HCT116 (cell line): ENCODE results near the gene RPL18A. TPM values are rescaled to one million over a fixed set of nuclear protein-coding genes. Genes with fewer than 3 reads are reported as not detected.

ENCODE experiments used
- ATAC-seq: fragments of 200-7000 bp; cut with Tn5 transposase; 2 replicates; pipeline ENCODE4 v1.9.1; 2020; ENCODE audit warnings: mild to moderate bottlenecking, moderate library complexity
- BruUV-seq: library from RNA; stranded (reverse); fragments of 400-500 nt; replicated peaks from 2 replicates; lab custom pipeline; 2021; lab: Mats Ljungman, UMichigan
- CTCF ChIA-PET: fragments of 300-600 bp; sonication (Branson Sonifier 250); formaldehyde crosslinking; loops from one replicate; lab custom pipeline; 2021; ENCODE audit warnings: antibody characterized with exemption; lab: Charles Lee
- POLR2A ChIA-PET: fragments of 300-600, 350-600 bp; sonication (Branson Sonifier 250); formaldehyde crosslinking; loops from one replicate; lab custom pipeline; 2021; ENCODE audit warnings: antibody characterized with exemption; lab: Charles Lee
- RAD21 ChIA-PET, 2 experiments: fragments of 300-600 bp; sonication (Branson Sonifier 250); formaldehyde crosslinking; loops; one replicate each; lab custom pipeline; 2023; ENCODE audit warnings: low total read pairs in 2 of 2; ENCODE audit not compliant: uncharacterized antibody in 2 of 2, unreplicated experiment in 2 of 2, low non-redundant PET in 1 of 2; lab: Charles Lee
- DNase-seq: peaks from one replicate; pipeline ENCODE4 v3.0.0-alpha.2; 2010; ENCODE audit warnings: low read depth, low spot score
- H2AFZ ChIP-seq: fragments of 200-600 bp; shearing (Covaris generic), sonication (generic); 2 replicates; pipeline ENCODE4 v1.6.1; 2017; ENCODE audit warnings: low read depth, mixed run types, mixed read lengths, antibody characterized with exemption, low read length; ENCODE audit not compliant: poor library complexity, severe bottlenecking
- H3K27ac ChIP-seq: 2 replicates; pipeline ENCODE4 v1.5.1; 2012; ENCODE audit warnings: low read depth, low read length
- H3K27me3 ChIP-seq: fragments of 200-600 bp; sonication (generic); 2 replicates; pipeline ENCODE4 v1.6.1; 2016; ENCODE audit warnings: mixed run types, low read length, mixed read lengths; ENCODE audit not compliant: insufficient read depth
- H3K36me3 ChIP-seq, 2 experiments: fragments of 200-500 bp in 1 of 2; fragments of 200-600 bp in 1 of 2; sonication (Bioruptor generic) in 1 of 2; sonication (generic) in 1 of 2; 2 replicates each; pipeline versions ENCODE4 v1.5.1 to v1.6.1; 2014 to 2016; ENCODE audit warnings: low read length in 2 of 2, inconsistent platforms in 1 of 2, mixed read lengths in 1 of 2, mixed run types in 1 of 2; ENCODE audit not compliant: insufficient read depth in 2 of 2, control insufficient read depth in 1 of 2
- H3K4me1 ChIP-seq, 2 experiments: fragments of 200-600 bp in 1 of 2; sonication (generic) in 1 of 2; 2 replicates each; pipeline versions ENCODE4 v1.5.1 to v1.6.1; 2012 to 2017; ENCODE audit warnings: low read length in 2 of 2, inconsistent platforms in 1 of 2, mild to moderate bottlenecking in 1 of 2, mixed read lengths in 1 of 2, mixed run types in 1 of 2, moderate library complexity in 1 of 2; ENCODE audit not compliant: insufficient read depth in 2 of 2, control insufficient read depth in 1 of 2
- H3K4me2 ChIP-seq: fragments of 200-600 bp; sonication (generic); 2 replicates; pipeline ENCODE4 v1.6.1; 2017; ENCODE audit warnings: mixed run types, low read length, mixed read lengths
- H3K4me3 ChIP-seq, 2 experiments: fragments of 200-600 bp in 1 of 2; sonication (generic) in 1 of 2; replicated peaks in 1 of 2; 2 replicates each; pipeline ENCODE4 v1.5.1; 2011 to 2016; ENCODE audit warnings: low read length in 2 of 2, control low read depth in 1 of 2, low read depth in 1 of 2, mild to moderate bottlenecking in 1 of 2, mixed read lengths in 1 of 2, mixed run types in 1 of 2
- H3K79me2 ChIP-seq: fragments of 200-600 bp; sonication (generic); 2 replicates; pipeline ENCODE4 v1.6.1; 2017; ENCODE audit warnings: mild to moderate bottlenecking, mixed run types, low read length, moderate library complexity, mixed read lengths; ENCODE audit not compliant: insufficient read depth
- H3K9ac ChIP-seq: fragments of 200-600 bp; sonication (generic); 2 replicates; pipeline ENCODE4 v1.6.1; 2016; ENCODE audit warnings: low read length, mixed read lengths
- H3K9me2 ChIP-seq: fragments of 200-600 bp; sonication (generic), shearing (Covaris generic); 2 replicates; pipeline ENCODE4 v1.6.1; 2017; ENCODE audit warnings: mixed run types, mild to moderate bottlenecking, moderate library complexity; ENCODE audit not compliant: insufficient read depth
- H3K9me3 ChIP-seq, 2 experiments: fragments of 200-500 bp in 1 of 2; fragments of 200-600 bp in 1 of 2; sonication (Bioruptor generic) in 1 of 2; sonication (generic) in 1 of 2; 2 replicates each; pipeline ENCODE4 v1.6.1; 2014 to 2017; ENCODE audit warnings: low read length in 2 of 2, mixed read lengths in 2 of 2, inconsistent platforms in 1 of 2, low read depth in 1 of 2, mild to moderate bottlenecking in 1 of 2, mixed run types in 1 of 2, moderate library complexity in 1 of 2; ENCODE audit not compliant: control insufficient read depth in 1 of 2, insufficient read depth in 1 of 2
- H4K20me1 ChIP-seq: fragments of 200-600 bp; sonication (generic), shearing (Covaris generic); 2 replicates; pipeline ENCODE4 v1.6.1; 2017; ENCODE audit warnings: mixed run types, mild to moderate bottlenecking, moderate library complexity; ENCODE audit not compliant: insufficient read depth
- CBX3 ChIP-seq: IDR thresholded peaks from 2 replicates; pipeline ENCODE4 v1.6.1; 2012; ENCODE audit warnings: low read depth
- EGR1 ChIP-seq: IDR thresholded peaks from 2 replicates; pipeline ENCODE4 v1.6.1; 2012; ENCODE audit warnings: low read depth
- EZH2 ChIP-seq: fragments of 200-600 bp; sonication (generic); IDR thresholded peaks from 2 replicates; pipeline ENCODE4 v1.6.1; 2017; ENCODE audit warnings: antibody characterized with exemption, mixed run types
- FOSL1 ChIP-seq: IDR thresholded peaks from 2 replicates; pipeline ENCODE4 v1.6.1; 2012; ENCODE audit warnings: low read depth
- JUND ChIP-seq: IDR thresholded peaks from 2 replicates; pipeline ENCODE4 v1.6.1; 2012
- POLR2AphosphoS5 ChIP-seq: IDR thresholded peaks from 2 replicates; pipeline ENCODE4 v1.6.1; 2011; ENCODE audit warnings: mild to moderate bottlenecking, low read depth, low read length, moderate library complexity
- RAD21 ChIP-seq: IDR thresholded peaks from 2 replicates; pipeline ENCODE4 v1.6.1; 2012; ENCODE audit warnings: low read depth, mild to moderate bottlenecking
- SP1 ChIP-seq: IDR thresholded peaks from 2 replicates; pipeline ENCODE4 v1.6.1; 2012; ENCODE audit warnings: low read depth
- SRF ChIP-seq: IDR thresholded peaks from 2 replicates; pipeline ENCODE4 v1.6.1; 2012; ENCODE audit warnings: low read depth
- TCF7L2 ChIP-seq: IDR thresholded peaks from 2 replicates; pipeline ENCODE4 v1.7.0; 2011; ENCODE audit warnings: borderline replicate concordance, inconsistent platforms; ENCODE audit not compliant: insufficient read depth, insufficient read length; ENCODE audit errors: extremely low read depth
- ZFX ChIP-seq: fragments of 450-650 bp; IDR thresholded peaks from 2 replicates; pipeline ENCODE4 v1.6.1; 2017
- ZNF274 ChIP-seq: fragments of 200-500 bp; sonication (Bioruptor generic); IDR thresholded peaks from 2 replicates; pipeline ENCODE4 v1.6.1; 2014; ENCODE audit warnings: mild to moderate bottlenecking, low read depth, low read length, inconsistent platforms
- intact Hi-C: fragments of 100-400 bp; cut with micrococcal nuclease; formaldehyde crosslinking; loops from 2 replicates; pipeline ENCODE4 v1.10.0; 2022
- total RNA-seq: library from RNA; stranded (reverse); gene quantifications from one replicate; pipeline ENCODE4 v1.2.1, GENCODE V29; 2021; ENCODE audit not compliant: unreplicated experiment
- TF ChIP-seq, protein P1 (sequence below): IDR thresholded peaks from 2 replicates; pipeline ENCODE4 v1.6.1; 2012
- TF ChIP-seq, protein P2 (sequence below): IDR thresholded peaks from 2 replicates; pipeline ENCODE4 v1.6.1; 2011; ENCODE audit warnings: mild to moderate bottlenecking, low read length, moderate library complexity; ENCODE audit not compliant: insufficient replicate concordance; ENCODE audit errors: extremely low read depth
- TF ChIP-seq, protein P3 (sequence below): IDR thresholded peaks from 2 replicates; pipeline ENCODE4 v1.6.1; 2012

The RPL18A gene
- total RNA-seq, 1 experiment from 2014 or later: 3,525 TPM

DNA sequence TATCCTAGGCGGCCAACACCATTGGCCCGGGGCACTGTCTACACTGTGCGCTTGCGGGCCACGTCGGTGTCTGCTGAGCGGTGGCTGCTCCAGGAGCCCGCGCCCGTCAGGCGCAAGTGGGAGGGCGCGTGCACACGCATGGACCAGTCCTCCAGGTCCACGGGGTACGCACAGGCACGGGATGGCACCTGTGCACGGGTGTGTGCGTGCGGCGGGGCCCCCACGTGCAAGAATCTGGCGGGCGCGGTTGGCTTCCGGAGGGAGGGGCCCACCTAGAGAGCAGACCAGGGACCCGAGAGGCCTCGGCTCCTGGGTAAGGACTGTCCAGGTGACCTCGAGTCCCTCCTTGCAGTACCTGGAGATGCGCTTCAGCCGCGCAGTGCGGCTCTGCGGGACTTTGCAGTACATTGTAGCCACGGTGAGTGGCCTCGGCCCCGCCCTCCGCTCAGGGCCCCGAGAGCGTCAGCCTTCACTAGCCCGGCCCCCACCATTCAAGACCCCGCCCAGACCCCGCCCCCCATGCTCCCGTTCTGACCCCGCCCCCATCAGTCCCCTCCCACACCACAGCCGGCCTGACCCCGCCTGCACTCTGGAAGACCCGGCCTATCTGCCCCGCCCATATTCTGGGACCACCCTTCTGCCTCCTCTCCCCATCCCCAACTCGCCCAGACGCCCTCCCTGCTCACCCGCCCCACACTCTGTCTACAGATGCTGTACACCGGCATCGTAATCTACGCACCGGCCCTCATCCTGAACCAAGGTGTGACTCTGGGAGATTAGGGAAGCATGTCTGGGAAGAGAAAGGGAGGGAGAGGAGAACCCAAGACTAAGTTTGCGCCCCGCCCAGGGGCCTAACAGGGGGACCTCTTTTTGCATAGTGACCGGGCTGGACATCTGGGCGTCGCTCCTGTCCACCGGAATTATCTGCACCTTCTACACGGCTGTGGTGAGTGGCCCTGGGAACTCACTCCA lies 14.4 kb downstream of the RPL18A start:
- H3K4me3 ChIP-seq: peak overlapping the region; percentile 22 to 57

DNA sequence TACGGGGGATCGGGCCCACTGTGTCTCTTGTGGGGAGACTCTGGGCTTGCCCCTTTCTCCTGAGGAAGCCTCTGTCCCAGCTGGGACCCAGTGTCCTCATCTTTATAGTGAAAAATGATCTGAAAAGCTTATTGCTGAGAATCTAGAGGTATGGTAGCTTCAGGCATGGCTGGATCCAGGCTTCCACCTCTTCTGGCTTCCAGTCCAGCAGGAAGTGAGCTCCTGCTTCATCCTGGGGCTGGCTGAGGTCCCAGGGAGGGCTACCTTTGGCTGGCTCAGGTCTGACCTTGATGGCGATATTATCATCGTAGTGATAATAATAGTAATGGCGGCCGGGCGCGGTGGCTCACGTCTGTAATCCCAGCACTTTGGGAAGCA lies 15.0 kb downstream of the RPL18A start:
- no peaks in the 10 kb centered on the region for H3K9me2 ChIP-seq
- H3K4me1 ChIP-seq: peaks cover 10 to 18% of the 10 kb centered on the region in 2 experiments
- 0 out of 2 replicates have a peak overlapping the region, but pooled peaks have one; percentile 23 for H3K9ac ChIP-seq
- intact Hi-C loops: no loop called here
- no peak overlapping the region; a peak in 1 of 4 replicates for H3K4me3 ChIP-seq
- no peaks in the 10 kb centered on the region for H3K79me2 ChIP-seq
- ATAC-seq (no peak), DNase-seq (no peak)
- H2AFZ ChIP-seq: peak overlapping the region; percentile 67
- no TSS peak for BruUV-seq
- peak overlapping the region; percentile 16; the same call in 1 of the 2 replicates for H3K27ac ChIP-seq
- CTCF ChIA-PET: no interaction called here
- H3K36me3 ChIP-seq: no peaks in the 10 kb centered on the region
- H4K20me1 ChIP-seq: no peaks in the 10 kb centered on the region
- RAD21 ChIA-PET: no interaction called here
- no peaks in the 10 kb centered on the region for H3K9me3 ChIP-seq
- H3K27me3 ChIP-seq: no peaks in the 10 kb centered on the region
- POLR2A ChIA-PET: no interaction called here
- H3K4me2 ChIP-seq: peak overlapping the region; percentile 86
- TF ChIP-seq RAD21 (no peak), JUND (no peak), ZNF274 (no peak), TCF7L2 (no peak), EGR1 (no peak), EZH2 (no peak), CBX3 (no peak), ZFX (no peak), SRF (no peak), FOSL1 (no peak), SP1 (no peak)
- TF ChIP-seq, protein P1, sequence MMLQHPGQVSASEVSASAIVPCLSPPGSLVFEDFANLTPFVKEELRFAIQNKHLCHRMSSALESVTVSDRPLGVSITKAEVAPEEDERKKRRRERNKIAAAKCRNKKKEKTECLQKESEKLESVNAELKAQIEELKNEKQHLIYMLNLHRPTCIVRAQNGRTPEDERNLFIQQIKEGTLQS: no peak
- TF ChIP-seq, protein P2, sequence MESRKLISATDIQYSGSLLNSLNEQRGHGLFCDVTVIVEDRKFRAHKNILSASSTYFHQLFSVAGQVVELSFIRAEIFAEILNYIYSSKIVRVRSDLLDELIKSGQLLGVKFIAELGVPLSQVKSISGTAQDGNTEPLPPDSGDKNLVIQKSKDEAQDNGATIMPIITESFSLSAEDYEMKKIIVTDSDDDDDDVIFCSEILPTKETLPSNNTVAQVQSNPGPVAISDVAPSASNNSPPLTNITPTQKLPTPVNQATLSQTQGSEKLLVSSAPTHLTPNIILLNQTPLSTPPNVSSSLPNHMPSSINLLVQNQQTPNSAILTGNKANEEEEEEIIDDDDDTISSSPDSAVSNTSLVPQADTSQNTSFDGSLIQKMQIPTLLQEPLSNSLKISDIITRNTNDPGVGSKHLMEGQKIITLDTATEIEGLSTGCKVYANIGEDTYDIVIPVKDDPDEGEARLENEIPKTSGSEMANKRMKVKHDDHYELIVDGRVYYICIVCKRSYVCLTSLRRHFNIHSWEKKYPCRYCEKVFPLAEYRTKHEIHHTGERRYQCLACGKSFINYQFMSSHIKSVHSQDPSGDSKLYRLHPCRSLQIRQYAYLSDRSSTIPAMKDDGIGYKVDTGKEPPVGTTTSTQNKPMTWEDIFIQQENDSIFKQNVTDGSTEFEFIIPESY: no peak

More for the DNA sequence above, 14.4 kb downstream of the RPL18A start:
- no peaks in the 10 kb centered on the region for H3K27me3 ChIP-seq
- no peaks in the 10 kb centered on the region for H4K20me1 ChIP-seq
- H3K27ac ChIP-seq: peak overlapping the region; percentile 75
- peaks cover 10 to 18% of the 10 kb centered on the region in 2 experiments for H3K4me1 ChIP-seq
- BruUV-seq: no TSS peak
- no peaks in the 10 kb centered on the region for H3K9me3 ChIP-seq
- peak; percentile 48 for DNase-seq
- no peaks in the 10 kb centered on the region for H3K9me2 ChIP-seq
- no peaks in the 10 kb centered on the region for H3K36me3 ChIP-seq
- no peaks in the 10 kb centered on the region for H3K79me2 ChIP-seq
- H3K9ac ChIP-seq: peak overlapping the region; percentile 59
- peak overlapping the region; percentile 67 for H2AFZ ChIP-seq
- CTCF ChIA-PET: interaction anchor here (1.2 kb wide), 1 partner anchor 59 kb away, joined by 3 read pairs; the partner anchor contains the start of gene CCDC124
- H3K4me2 ChIP-seq: peak overlapping the region; percentile 86
- POLR2A ChIA-PET: no interaction called here
- peak; percentile 59; the same call in 1 of the 2 replicates for TF ChIP-seq POLR2AphosphoS5
- TF ChIP-seq JUND: no peak
- peak; percentile 27; the same call in 1 of the 2 replicates for TF ChIP-seq ZFX
- TF ChIP-seq, protein P3, sequence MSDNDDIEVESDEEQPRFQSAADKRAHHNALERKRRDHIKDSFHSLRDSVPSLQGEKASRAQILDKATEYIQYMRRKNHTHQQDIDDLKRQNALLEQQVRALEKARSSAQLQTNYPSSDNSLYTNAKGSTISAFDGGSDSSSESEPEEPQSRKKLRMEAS: peak; percentile 68
- ATAC-seq: peak; percentile 89
- RAD21 ChIA-PET: no interaction called here
- intact Hi-C loops: no loop called here
